ENCODE measurements around the gene SRSF5. TPM values are rescaled to one million over a fixed set of nuclear protein-coding genes. Genes with fewer than 3 reads are reported as not detected.
A peak's percentile ranks its signal among the peaks of the same experiment; 100 is the strongest.

SRSF5 gene
- total and polyA plus RNA-seq, 2 of the 13 experiments (the other 11 are each of a cell fraction or from before 2014, with no cell fraction given), result 189 to 277 TPM

- TF ChIP-seq DBP (CRISPR knock-in tag; IDR thresholded peaks at IDR 0.05; ENCODE audit: not compliant biosample characterization) (no peak), ZNF580 (CRISPR knock-in tag; IDR thresholded peaks at IDR 0.05; ENCODE audit: borderline replicate concordance, low read depth) (no peak), GABPA (IDR thresholded peaks at IDR 0.05; ENCODE audit: low read depth, low read length) (no peak), GABPA (CRISPR knock-in tag; IDR thresholded peaks at IDR 0.05; ENCODE audit: low read depth) (0 out of 2 replicates have a peak, but pooled peaks have one; percentile 11), ZNF317 (CRISPR knock-in tag; IDR thresholded peaks at IDR 0.05) (0 out of 2 replicates have a peak, but pooled peaks have one; percentile 31), NR0B2 (CRISPR knock-in tag; IDR thresholded peaks at IDR 0.05) (no peak), SRF (IDR thresholded peaks at IDR 0.05; ENCODE audit: low read depth, low read length) (no peak), ZNF672 (CRISPR knock-in tag; IDR thresholded peaks at IDR 0.05) (no peak), FOXO1 (CRISPR knock-in tag; IDR thresholded peaks at IDR 0.05) (no peak), ZNF589 (CRISPR knock-in tag; conservative IDR thresholded peaks at IDR 0.05) (no peak), ZKSCAN5 (CRISPR knock-in tag; IDR thresholded peaks at IDR 0.05) (no peak)
- TF ChIP-seq, protein P1, sequence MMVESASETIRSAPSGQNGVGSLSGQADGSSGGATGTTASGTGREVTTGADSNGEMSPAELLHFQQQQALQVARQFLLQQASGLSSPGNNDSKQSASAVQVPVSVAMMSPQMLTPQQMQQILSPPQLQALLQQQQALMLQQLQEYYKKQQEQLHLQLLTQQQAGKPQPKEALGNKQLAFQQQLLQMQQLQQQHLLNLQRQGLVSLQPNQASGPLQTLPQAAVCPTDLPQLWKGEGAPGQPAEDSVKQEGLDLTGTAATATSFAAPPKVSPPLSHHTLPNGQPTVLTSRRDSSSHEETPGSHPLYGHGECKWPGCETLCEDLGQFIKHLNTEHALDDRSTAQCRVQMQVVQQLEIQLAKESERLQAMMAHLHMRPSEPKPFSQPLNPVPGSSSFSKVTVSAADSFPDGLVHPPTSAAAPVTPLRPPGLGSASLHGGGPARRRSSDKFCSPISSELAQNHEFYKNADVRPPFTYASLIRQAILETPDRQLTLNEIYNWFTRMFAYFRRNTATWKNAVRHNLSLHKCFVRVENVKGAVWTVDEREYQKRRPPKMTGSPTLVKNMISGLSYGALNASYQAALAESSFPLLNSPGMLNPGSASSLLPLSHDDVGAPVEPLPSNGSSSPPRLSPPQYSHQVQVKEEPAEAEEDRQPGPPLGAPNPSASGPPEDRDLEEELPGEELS (CRISPR knock-in tag; IDR thresholded peaks at IDR 0.05), result peak; percentile 50; the same call in 1 of the 2 replicates
- TF ChIP-seq, protein P2, sequence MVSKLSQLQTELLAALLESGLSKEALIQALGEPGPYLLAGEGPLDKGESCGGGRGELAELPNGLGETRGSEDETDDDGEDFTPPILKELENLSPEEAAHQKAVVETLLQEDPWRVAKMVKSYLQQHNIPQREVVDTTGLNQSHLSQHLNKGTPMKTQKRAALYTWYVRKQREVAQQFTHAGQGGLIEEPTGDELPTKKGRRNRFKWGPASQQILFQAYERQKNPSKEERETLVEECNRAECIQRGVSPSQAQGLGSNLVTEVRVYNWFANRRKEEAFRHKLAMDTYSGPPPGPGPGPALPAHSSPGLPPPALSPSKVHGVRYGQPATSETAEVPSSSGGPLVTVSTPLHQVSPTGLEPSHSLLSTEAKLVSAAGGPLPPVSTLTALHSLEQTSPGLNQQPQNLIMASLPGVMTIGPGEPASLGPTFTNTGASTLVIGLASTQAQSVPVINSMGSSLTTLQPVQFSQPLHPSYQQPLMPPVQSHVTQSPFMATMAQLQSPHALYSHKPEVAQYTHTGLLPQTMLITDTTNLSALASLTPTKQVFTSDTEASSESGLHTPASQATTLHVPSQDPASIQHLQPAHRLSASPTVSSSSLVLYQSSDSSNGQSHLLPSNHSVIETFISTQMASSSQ (IDR thresholded peaks at IDR 0.05; ENCODE audit: low read depth), result no peak
- TF ChIP-seq, protein P2 (CRISPR knock-in tag; IDR thresholded peaks at IDR 0.05; ENCODE audit: borderline replicate concordance), result no peak
- TF ChIP-seq, protein P3, sequence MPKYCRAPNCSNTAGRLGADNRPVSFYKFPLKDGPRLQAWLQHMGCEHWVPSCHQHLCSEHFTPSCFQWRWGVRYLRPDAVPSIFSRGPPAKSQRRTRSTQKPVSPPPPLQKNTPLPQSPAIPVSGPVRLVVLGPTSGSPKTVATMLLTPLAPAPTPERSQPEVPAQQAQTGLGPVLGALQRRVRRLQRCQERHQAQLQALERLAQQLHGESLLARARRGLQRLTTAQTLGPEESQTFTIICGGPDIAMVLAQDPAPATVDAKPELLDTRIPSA (CRISPR knock-in tag; IDR thresholded peaks at IDR 0.05; ENCODE audit: borderline replicate concordance), result no peak
Observed at GRCh38 chr14:69772082-69773017, 5.4 kb downstream of the SRSF5 start (continued).

Measured in HepG2 (cell line).